ENCODE measurements around the gene CD1C.

GRCh38 chr1:158334526-158335212 is 44.9 kb downstream of the CD1C start:
- TF ChIP-seq CTCF (IDR thresholded peaks at IDR 0.05), result no peak
- no peak for TF ChIP-seq POLR2AphosphoS5 (IDR thresholded peaks at IDR 0.05)
- TF ChIP-seq POLR2A (IDR thresholded peaks at IDR 0.05), result no peak

Data from prostate gland (tissue), 2 donors.